ENCODE results near the gene FBXL13.
"Not testable (repeated sequence)": the region's sequence is repeated elsewhere in the genome, so short reads cannot be mapped to it uniquely, and the experiment has no call there.

Gene FBXL13

DNA sequence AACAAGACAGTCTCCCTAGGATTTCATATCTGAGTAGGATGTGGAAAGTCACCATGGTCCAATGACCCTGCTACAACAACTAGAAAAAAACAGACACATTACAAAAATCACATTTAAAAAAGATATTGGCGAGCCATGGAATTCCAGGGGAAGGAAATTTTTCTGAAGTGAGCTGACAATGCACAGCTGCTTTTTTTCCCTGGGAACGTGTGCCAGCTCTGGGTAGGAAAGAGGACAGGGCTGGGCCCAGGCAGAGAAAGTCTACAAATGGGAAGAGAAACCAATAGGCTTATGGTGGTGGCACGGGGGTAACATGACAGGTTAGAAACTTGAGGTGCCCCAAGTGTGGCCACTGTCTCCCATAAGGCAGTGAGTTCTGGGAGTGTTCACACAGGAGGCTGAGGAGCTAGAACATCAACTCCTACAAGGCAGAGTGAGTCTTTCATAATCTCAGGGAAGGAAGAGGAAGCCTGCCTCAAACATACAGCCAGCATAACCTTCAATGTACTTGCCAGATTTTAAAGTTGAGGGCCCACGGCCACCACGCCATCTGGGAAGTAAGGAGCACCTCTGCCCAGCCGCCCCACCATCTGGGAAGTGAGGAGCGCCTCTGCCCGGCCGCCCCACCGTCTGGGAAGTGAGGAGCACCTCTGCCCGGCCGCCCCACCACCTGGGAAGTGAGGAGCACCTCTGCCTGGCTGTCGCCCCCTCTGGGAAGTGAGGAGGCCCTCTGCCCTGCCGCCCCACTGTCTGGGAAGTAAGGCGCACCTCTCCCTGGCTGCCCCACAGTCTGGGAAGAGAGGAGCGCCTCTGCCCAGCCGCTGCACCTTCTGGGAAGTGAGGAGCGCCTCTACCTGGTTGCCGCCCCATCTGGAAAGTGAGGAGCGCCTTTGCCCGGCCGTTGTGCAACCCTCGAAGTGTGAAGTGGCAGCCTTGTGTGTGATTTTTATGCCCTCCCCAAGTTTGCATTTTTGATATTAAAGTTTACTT, 5.9 kb downstream of the FBXL13 start:
- H3K36me3 ChIP-seq (ENCODE audit: control insufficient read depth in 5 of 5, insufficient read depth in 5 of 5, low read length in 5 of 5), result no peaks in the 10 kb centered on the region
- H3K9ac ChIP-seq (ENCODE audit: low read length in 5 of 5), result no peak overlapping the region
- H3K9me3 ChIP-seq (ENCODE audit: control insufficient read depth in 5 of 5, low read length in 5 of 5), result no peaks in the 10 kb centered on the region
- H3K4me3 ChIP-seq (ENCODE audit: low read depth in 1 of 5, low read length in 5 of 5), result no peak overlapping the region
- no peaks in the 10 kb centered on the region for H3K27me3 ChIP-seq (ENCODE audit: control insufficient read depth in 5 of 5, insufficient read depth in 4 of 5, low read length in 5 of 5)
- H3K27ac ChIP-seq (ENCODE audit: low read depth, low read length), result no peak overlapping the region
- H3K4me1 ChIP-seq (ENCODE audit: control insufficient read depth in 5 of 5, insufficient read depth in 5 of 5, low read length in 5 of 5), result peaks cover 0 to 1% (median 1%) of the 10 kb centered on the region in 5 donors

DNA sequence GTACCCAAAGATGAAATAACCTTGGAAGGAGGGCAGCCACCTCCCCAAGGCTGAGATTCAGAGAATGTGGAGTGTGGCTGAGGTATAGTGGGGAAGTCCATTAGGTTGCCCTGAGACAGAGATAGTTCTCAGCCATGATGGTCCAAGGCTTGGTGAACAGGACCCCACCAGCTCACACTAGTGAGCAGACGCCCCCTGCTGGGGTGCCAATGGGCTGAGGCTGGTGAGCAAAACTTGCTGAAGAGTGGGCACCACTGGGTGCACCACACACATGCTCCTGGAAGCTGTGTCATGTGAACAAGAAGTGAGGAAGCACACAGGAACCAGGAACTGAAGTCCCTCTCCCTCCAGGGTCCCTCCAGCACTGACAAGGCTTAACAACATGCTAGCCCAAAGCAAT, 8.9 kb downstream of the FBXL13 start:
- H3K9me3 ChIP-seq (ENCODE audit: control insufficient read depth in 5 of 5, low read length in 5 of 5), result no peaks in the 10 kb centered on the region
- H3K36me3 ChIP-seq (ENCODE audit: control insufficient read depth in 5 of 5, insufficient read depth in 5 of 5, low read length in 5 of 5), result no peaks in the 10 kb centered on the region
- no peak overlapping the region for H3K27ac ChIP-seq (ENCODE audit: low read depth, low read length)
- no peak overlapping the region for H3K9ac ChIP-seq (ENCODE audit: low read length in 5 of 5)
- no peaks in the 10 kb centered on the region for H3K27me3 ChIP-seq (ENCODE audit: control insufficient read depth in 5 of 5, insufficient read depth in 4 of 5, low read length in 5 of 5)
- no peaks in the 10 kb centered on the region for H3K4me1 ChIP-seq (ENCODE audit: control insufficient read depth in 5 of 5, insufficient read depth in 5 of 5, low read length in 5 of 5)
- H3K4me3 ChIP-seq (ENCODE audit: low read depth in 1 of 5, low read length in 5 of 5), result no peak overlapping the region

GRCh38 chr7:103063895-103064294, 10.7 kb downstream of the FBXL13 start:
- no peaks in the 10 kb centered on the region for H3K9me3 ChIP-seq (ENCODE audit: control insufficient read depth in 5 of 5, low read length in 5 of 5)
- H3K36me3 ChIP-seq (ENCODE audit: control insufficient read depth in 5 of 5, insufficient read depth in 5 of 5, low read length in 5 of 5), result no peaks in the 10 kb centered on the region
- H3K9ac ChIP-seq (ENCODE audit: low read length in 5 of 5), result no peak overlapping the region
- H3K4me3 ChIP-seq (ENCODE audit: low read depth in 1 of 5, low read length in 5 of 5), result no peak overlapping the region
- no peak overlapping the region for H3K27ac ChIP-seq (ENCODE audit: low read depth, low read length)
- H3K4me1 ChIP-seq (ENCODE audit: control insufficient read depth in 5 of 5, insufficient read depth in 5 of 5, low read length in 5 of 5), result no peaks in the 10 kb centered on the region
- no peaks in the 10 kb centered on the region for H3K27me3 ChIP-seq (ENCODE audit: control insufficient read depth in 5 of 5, insufficient read depth in 4 of 5, low read length in 5 of 5)

- Histone ChIP-seq H3K9ac (ENCODE audit: low read length in 5 of 5) (no peak overlapping the region), H3K9me3 (ENCODE audit: control insufficient read depth in 5 of 5, low read length in 5 of 5) (no peaks in the 10 kb centered on the region), H3K4me3 (ENCODE audit: low read depth in 1 of 5, low read length in 5 of 5) (no peak overlapping the region), H3K36me3 (ENCODE audit: control insufficient read depth in 5 of 5, insufficient read depth in 5 of 5, low read length in 5 of 5) (no peaks in the 10 kb centered on the region), H3K27ac (ENCODE audit: low read depth, low read length) (no peak overlapping the region), H3K27me3 (ENCODE audit: control insufficient read depth in 5 of 5, insufficient read depth in 4 of 5, low read length in 5 of 5) (no peaks in the 10 kb centered on the region), H3K4me1 (ENCODE audit: control insufficient read depth in 5 of 5, insufficient read depth in 5 of 5, low read length in 5 of 5) (no peaks in the 10 kb centered on the region)
These were observed 15.1 kb downstream of the FBXL13 start for GRCh38 chr7:103059471-103059870.

- Histone ChIP-seq H3K4me1 (ENCODE audit: control insufficient read depth in 5 of 5, insufficient read depth in 5 of 5, low read length in 5 of 5) (no peaks in the 10 kb centered on the region), H3K27ac (ENCODE audit: low read depth, low read length) (no peak overlapping the region), H3K9me3 (ENCODE audit: control insufficient read depth in 5 of 5, low read length in 5 of 5) (no peaks in the 10 kb centered on the region), H3K9ac (ENCODE audit: low read length in 5 of 5) (no peak overlapping the region), H3K36me3 (ENCODE audit: control insufficient read depth in 5 of 5, insufficient read depth in 5 of 5, low read length in 5 of 5) (no peaks in the 10 kb centered on the region), H3K4me3 (ENCODE audit: low read depth in 1 of 5, low read length in 5 of 5) (no peak overlapping the region), H3K27me3 (ENCODE audit: control insufficient read depth in 5 of 5, insufficient read depth in 4 of 5, low read length in 5 of 5) (no peaks in the 10 kb centered on the region)
These were observed 16.5 kb downstream of the FBXL13 start for GRCh38 chr7:103058122-103058521.

DNA sequence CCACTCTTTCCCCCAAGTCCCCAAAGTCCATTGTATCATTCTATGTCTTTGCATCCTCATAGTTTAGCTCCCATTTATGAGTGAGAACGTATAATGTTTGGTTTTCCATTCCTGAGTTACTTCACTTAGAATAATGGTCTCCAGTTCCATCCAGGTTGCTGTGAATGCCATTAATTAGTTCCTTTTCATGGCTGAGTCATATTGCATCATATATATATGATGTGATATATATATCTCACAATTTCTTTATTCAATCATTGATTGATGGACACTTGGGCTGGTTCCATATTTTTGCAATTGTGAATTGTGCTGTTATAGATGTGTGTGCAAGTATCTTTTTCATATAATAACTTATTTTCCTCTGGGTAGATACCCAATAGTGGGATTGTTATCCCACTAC, 18.6 kb downstream of the FBXL13 start:
- H3K36me3 ChIP-seq (ENCODE audit: control insufficient read depth in 5 of 5, insufficient read depth in 5 of 5, low read length in 5 of 5); H3K4me3 ChIP-seq (ENCODE audit: low read depth in 1 of 5, low read length in 5 of 5); H3K9ac ChIP-seq (ENCODE audit: low read length in 5 of 5); H3K4me1 ChIP-seq (ENCODE audit: control insufficient read depth in 5 of 5, insufficient read depth in 5 of 5, low read length in 5 of 5); H3K27me3 ChIP-seq (ENCODE audit: control insufficient read depth in 5 of 5, insufficient read depth in 4 of 5, low read length in 5 of 5); H3K27ac ChIP-seq (ENCODE audit: low read depth, low read length); H3K9me3 ChIP-seq (ENCODE audit: control insufficient read depth in 5 of 5, low read length in 5 of 5): not testable (repeated sequence)

DNA sequence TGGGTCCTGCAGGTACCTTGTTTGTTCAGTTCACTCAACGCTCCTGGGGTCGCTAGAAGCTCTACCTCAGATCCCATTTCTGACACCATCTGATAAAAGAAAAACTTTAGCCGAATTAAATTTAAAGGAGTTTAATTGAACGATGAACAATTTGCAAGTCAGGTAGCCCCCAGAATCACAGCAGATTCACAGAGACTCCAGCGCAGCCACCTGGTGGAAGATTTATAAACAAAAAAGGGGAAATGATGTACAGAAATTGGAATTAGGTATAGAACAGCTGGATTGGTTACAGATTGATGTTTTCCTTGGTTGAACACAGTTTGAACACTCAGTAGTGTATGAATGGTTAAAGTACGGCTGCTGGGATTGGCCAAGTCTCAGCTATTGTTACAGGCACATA, 23.1 kb downstream of the FBXL13 start:
- no peak overlapping the region for H3K4me3 ChIP-seq (ENCODE audit: low read depth in 1 of 5, low read length in 5 of 5)
- no peaks in the 10 kb centered on the region for H3K4me1 ChIP-seq (ENCODE audit: control insufficient read depth in 5 of 5, insufficient read depth in 5 of 5, low read length in 5 of 5)
- H3K36me3 ChIP-seq (ENCODE audit: control insufficient read depth in 5 of 5, insufficient read depth in 5 of 5, low read length in 5 of 5), result no peaks in the 10 kb centered on the region
- peaks cover 0 to 7% (median 0%) of the 10 kb centered on the region in 5 donors for H3K9me3 ChIP-seq (ENCODE audit: control insufficient read depth in 5 of 5, low read length in 5 of 5)
- H3K27me3 ChIP-seq (ENCODE audit: control insufficient read depth in 5 of 5, insufficient read depth in 4 of 5, low read length in 5 of 5), result no peaks in the 10 kb centered on the region
- H3K27ac ChIP-seq (ENCODE audit: low read depth, low read length), result no peak overlapping the region
- H3K9ac ChIP-seq (ENCODE audit: low read length in 5 of 5), result no peak overlapping the region

- peaks cover 0 to 11% (median 0%) of the 10 kb centered on the region in 5 donors for H3K9me3 ChIP-seq (ENCODE audit: control insufficient read depth in 5 of 5, low read length in 5 of 5)
- no peaks in the 10 kb centered on the region for H3K27me3 ChIP-seq (ENCODE audit: control insufficient read depth in 5 of 5, insufficient read depth in 4 of 5, low read length in 5 of 5)
- H3K27ac ChIP-seq (ENCODE audit: low read depth, low read length), result no peak overlapping the region
- H3K9ac ChIP-seq (ENCODE audit: low read length in 5 of 5), result no peak overlapping the region
- no peaks in the 10 kb centered on the region for H3K36me3 ChIP-seq (ENCODE audit: control insufficient read depth in 5 of 5, insufficient read depth in 5 of 5, low read length in 5 of 5)
- no peak overlapping the region for H3K4me3 ChIP-seq (ENCODE audit: low read depth in 1 of 5, low read length in 5 of 5)
- H3K4me1 ChIP-seq (ENCODE audit: control insufficient read depth in 5 of 5, insufficient read depth in 5 of 5, low read length in 5 of 5), result peaks cover 0 to 3% (median 0%) of the 10 kb centered on the region in 5 donors
These were observed 25.8 kb downstream of the FBXL13 start for GRCh38 chr7:103048833-103049232.

GRCh38 chr7:103041815-103042214, 32.8 kb downstream of the FBXL13 start:
- peaks cover 0 to 13% (median 3%) of the 10 kb centered on the region in 5 donors for H3K9me3 ChIP-seq (ENCODE audit: control insufficient read depth in 5 of 5, low read length in 5 of 5)
- H3K27me3 ChIP-seq (ENCODE audit: control insufficient read depth in 5 of 5, insufficient read depth in 4 of 5, low read length in 5 of 5); H3K9ac ChIP-seq (ENCODE audit: low read length in 5 of 5); H3K36me3 ChIP-seq (ENCODE audit: control insufficient read depth in 5 of 5, insufficient read depth in 5 of 5, low read length in 5 of 5); H3K27ac ChIP-seq (ENCODE audit: low read depth, low read length); H3K4me3 ChIP-seq (ENCODE audit: low read depth in 1 of 5, low read length in 5 of 5); H3K4me1 ChIP-seq (ENCODE audit: control insufficient read depth in 5 of 5, insufficient read depth in 5 of 5, low read length in 5 of 5): not testable (repeated sequence)

- not testable (repeated sequence) for H3K4me3 ChIP-seq (ENCODE audit: low read depth in 1 of 5, low read length in 5 of 5); H3K27me3 ChIP-seq (ENCODE audit: control insufficient read depth in 5 of 5, insufficient read depth in 4 of 5, low read length in 5 of 5); H3K36me3 ChIP-seq (ENCODE audit: control insufficient read depth in 5 of 5, insufficient read depth in 5 of 5, low read length in 5 of 5); H3K4me1 ChIP-seq (ENCODE audit: control insufficient read depth in 5 of 5, insufficient read depth in 5 of 5, low read length in 5 of 5); H3K27ac ChIP-seq (ENCODE audit: low read depth, low read length); H3K9me3 ChIP-seq (ENCODE audit: control insufficient read depth in 5 of 5, low read length in 5 of 5); H3K9ac ChIP-seq (ENCODE audit: low read length in 5 of 5)
These were observed 36.5 kb downstream of the FBXL13 start for GRCh38 chr7:103037823-103038739.

All from subcutaneous abdominal adipose tissue (tissue), 5 donors.